Activated CD8-positive, alpha-beta memory T cell treated with anti-CD3 and anti-CD28 coated beads for 4 hours (primary cell): ENCODE results near the gene ITGAE.
A peak's percentile ranks its signal among the peaks of the same experiment; 100 is the strongest.
"Not testable (repeated sequence)": the region's sequence is repeated elsewhere in the genome, so short reads cannot be mapped to it uniquely, and the experiment has no call there.

Experiments
- DNase-seq, 2 donors: peaks; one replicate each; pipeline ENCODE4 v3.0.0-alpha.2; 2020; ENCODE audit warnings: low read depth in 2 of 2

Gene ITGAE

DNA sequence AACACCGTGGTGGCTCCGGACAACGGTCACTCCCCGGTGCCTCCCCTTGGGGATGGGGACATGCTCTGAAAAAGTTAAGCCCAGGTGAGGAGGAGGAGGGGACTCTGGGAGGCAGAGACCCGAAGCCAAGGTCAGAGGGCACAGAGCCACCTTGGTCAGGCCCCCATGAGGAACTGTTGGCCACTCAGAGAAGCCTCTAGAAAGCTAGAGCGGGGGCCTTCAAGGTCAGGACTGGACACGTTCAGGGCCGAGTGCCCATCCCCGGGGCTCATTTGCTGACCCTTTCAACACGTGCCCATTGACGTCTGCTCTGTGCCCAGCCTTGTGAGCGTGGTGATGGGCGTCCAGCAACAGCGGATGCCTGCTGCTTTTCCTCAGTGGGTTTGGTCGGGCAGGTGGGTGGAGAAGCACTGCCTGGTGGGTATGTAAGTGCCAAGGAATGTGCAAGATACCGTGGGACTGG lies 39.0 kb downstream of the ITGAE start:
- no peak for DNase-seq

DNA sequence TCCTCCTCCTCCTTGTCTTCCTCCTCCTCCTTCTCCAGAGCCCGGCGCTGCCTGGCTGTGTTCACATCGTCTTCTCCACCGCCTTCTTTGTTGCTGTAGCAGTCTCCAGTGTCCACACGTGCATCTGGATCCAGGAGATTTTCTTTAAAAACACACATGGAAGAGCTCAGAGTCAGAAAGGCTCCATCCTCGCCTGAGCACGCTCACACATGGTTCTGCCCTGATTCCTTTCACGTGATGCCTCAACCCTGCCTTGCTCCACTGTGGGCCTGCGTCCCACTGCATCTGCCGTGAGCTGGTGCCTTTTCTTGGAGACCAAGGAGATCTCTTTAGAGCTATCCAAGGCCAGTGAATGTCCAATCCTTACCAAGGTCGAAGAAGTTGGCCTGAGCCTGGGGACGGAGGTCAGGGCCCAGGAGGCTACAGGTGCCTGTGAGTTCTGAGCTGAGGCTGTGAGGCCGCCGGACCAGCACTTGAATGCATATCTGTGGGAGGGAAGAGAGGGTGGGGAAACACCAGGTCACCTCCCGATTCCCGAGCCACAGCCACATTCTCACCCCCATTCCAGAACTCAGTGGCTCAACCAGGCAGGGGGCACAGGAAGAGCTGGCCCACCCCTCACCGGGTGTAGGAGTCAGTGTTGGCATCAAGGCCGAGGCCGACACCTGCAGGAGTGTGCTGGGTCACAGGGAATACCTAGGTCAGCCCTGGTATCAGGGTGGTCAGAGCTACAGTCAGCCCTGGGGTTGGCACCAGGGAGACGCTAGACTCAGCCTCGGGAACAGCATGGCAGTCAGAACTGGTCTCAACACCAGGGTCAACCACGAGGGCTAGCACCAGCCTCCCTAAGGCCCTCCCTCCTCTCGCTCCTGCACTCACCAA lies 39.7 kb downstream of the ITGAE start:
- no peak for DNase-seq

DNA sequence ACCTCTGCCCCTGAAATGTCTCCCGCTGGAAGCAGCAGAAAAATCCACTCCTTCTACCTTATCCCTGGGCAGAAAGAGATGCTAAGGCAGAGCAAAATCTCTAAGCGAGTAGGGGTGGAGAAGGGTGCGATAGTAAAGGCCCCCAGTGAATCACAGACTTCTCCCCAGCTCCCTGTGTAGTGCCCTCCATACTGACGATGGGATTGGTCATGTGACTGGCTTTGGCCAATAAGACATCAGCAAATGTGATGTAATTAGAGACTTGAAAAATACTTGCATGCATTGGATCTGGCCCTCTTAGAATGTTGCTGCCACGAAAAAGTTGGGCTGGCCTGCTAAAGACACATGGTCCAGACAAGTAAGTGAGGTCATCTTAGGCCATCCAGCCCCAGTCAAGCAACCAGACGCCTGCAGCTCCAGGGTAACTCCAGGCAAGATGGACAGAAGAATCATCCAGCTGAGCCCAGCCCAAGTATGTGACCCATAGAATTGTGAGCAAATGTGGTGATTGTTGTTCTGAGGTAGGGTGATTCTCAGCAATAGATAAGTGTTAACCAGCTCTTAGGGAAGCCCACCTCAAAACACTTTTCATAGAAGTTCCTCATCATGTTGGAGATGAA lies 41.3 kb downstream of the ITGAE start:
- no peak for DNase-seq

DNA sequence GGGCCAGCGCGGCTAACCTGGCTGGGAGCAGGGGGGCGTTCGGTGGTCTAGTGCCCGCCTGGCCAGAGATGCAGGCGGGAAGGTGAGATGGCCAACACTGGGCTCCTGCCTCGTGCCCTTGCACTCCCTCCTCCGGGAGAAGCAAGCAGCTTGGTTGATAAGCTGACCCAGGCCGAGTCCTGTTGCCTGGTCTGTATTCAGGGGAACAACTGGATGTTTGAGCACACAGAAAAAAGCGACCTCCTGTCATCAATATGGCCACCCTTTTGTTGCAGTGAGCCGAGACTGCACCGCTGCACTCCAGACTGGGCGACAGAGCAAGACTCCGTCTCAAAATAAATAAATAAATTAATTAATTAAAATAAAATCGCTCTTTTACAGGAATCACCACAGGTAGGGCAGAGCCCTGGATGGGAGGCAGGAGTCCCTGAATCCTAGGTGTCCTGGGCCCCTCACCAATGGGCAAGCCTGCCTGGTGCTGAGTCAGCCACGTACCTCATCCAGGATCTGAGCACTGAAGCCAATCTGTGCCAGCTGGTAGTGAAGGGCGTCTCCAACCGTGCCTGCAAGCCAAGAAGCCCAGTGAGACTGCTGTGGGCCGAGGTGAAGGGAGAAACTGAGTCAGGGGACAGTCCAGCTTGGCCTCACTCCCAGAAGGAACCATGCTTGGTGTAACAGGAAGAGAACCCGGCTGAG lies 45.5 kb downstream of the ITGAE start:
- no peak for DNase-seq

DNA sequence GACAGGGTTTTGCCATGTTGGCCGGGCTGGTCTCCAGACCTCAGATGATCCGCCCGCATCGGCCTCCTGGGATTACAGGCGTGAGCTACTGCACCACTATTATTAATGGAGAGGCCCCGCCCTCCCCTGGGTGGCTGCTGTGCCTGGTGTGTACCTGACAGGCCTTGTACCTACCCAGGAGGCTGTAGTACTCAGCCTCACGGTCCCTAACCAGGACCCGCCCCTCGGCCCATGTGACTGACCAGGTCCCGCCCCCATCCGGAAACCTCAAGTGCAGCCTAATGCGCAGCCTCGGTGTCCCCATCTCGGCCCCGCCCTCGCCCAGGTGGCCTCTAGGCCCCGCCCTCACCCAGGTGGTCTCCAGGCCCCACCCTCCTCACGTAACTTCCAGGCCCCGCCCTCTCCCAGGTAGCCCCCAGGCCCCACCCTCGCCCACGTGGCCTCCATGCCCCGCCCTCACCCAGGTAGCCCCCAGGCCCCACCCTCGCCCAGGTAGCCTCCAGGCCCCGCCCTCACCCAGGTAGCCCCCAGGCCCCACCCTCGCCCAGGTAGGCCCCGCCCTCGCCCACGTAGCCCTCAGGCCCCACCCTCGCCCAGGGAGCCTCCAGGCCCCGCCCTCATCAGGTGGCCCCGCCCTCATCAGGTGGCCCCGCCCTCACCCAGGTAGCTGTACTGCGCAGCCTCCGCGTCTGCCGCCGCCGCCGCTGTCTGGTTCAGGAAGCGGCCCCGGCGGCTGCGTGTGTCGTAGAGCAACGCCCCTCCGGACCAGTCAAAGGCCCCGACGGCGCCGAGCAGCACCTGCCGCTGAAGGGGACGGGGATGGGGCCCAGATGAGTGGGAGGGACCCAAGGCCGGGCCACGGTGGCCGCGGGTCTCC lies 46.3 kb downstream of the ITGAE start:
- DNase-seq = peak in 1 of 2 donors; percentile 56

DNA sequence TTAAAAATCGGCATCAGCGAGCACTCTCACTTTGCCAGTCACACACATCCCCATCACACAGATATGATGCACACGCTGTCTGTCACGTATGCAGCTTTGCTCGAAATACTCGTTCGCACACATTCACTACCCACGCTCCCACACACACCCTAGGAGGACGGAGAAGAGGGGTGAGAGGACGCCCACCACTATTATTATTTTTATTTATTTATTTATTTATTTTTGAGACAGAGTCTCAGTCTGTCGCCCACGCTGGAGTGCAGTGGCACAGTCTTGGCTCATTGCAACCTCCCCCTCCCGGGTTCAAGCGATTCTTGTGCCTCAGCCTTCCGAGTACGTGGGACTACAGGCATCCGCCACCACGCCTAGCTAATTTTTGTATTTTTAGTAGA lies 46.9 kb downstream of the ITGAE start:
- DNase-seq = no peak

- no peak for DNase-seq
Measured at GRCh38 chr17:3753624-3754023, 47.4 kb downstream of the ITGAE start.

- no peak for DNase-seq
Measured at GRCh38 chr17:3751836-3752235, 49.2 kb downstream of the ITGAE start.

DNA sequence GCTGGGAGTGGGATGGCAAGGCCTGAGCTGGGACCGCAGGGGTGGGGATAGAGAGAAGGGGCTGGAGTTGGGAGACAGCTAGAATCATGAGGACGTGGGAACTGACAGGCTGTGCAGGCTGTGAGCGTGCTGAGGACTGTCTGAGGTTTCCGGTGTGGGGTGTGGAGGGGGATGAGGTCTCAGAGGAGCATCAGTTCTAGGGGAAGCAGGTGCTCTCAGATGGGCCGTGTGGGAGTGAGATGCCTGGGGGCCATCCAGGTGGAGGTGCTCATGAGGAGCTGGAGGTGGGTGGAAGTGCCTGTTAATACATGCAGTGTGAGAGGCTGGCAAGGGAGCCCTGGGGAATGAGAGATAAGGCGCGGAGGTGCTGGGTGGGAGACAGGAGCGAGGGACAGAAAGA lies 50.1 kb downstream of the ITGAE start:
- DNase-seq = no peak

DNA sequence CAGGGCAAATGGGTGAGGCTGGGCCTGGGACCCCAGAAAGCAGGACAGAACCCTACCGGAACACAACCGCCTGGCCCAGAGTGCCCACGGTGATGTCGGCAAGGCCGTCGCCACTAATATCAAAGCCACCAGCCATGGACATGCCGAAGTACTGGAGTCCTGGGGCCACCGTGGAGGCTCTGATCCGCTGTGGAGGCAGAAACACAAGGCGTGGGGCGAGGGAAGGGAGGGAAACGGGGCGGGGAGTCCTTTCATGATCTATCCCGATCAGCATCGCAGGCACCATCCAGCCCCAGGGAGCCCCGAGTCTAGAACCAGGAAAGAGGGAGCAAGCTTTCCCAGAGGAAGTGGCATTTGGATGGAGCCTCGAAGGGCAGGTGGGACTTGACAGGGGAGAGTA lies 50.7 kb downstream of the ITGAE start:
- no peak for DNase-seq

GRCh38 chr17:3748576-3748975 lies 52.4 kb downstream of the ITGAE start:
- DNase-seq = no peak

GRCh38 chr17:3747805-3748204 lies 53.2 kb downstream of the ITGAE start:
- no peak for DNase-seq

- no peak for DNase-seq
Measured at GRCh38 chr17:3745071-3745470, 55.9 kb downstream of the ITGAE start.

DNA sequence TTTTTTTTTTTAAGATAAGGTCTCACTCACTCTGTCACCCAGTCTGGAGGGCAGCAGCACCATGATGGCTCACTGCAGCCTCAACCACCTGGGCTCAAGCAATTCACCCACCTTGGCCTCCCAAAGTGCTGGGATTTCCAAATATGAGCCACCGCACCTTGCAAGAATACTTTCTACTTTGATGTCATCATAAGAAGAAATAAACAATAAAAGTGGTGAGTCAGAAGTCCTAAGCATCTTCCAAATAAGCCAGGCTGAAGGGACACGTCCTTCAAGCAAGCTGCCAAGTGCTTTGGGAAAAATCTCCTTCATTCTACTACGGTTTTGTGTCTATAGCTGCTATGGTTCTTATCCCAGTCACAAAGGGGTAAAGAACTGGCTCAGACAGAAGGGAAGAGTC lies 57.0 kb downstream of the ITGAE start:
- no peak for DNase-seq

- DNase-seq = no peak
Measured at GRCh38 chr17:3740611-3741073, 60.3 kb downstream of the ITGAE start.

GRCh38 chr17:3739422-3740124 lies 61.4 kb downstream of the ITGAE start:
- no peak for DNase-seq

GRCh38 chr17:3738562-3739295 lies 62.3 kb downstream of the ITGAE start:
- peak; percentile 62 to 70 for DNase-seq

DNA sequence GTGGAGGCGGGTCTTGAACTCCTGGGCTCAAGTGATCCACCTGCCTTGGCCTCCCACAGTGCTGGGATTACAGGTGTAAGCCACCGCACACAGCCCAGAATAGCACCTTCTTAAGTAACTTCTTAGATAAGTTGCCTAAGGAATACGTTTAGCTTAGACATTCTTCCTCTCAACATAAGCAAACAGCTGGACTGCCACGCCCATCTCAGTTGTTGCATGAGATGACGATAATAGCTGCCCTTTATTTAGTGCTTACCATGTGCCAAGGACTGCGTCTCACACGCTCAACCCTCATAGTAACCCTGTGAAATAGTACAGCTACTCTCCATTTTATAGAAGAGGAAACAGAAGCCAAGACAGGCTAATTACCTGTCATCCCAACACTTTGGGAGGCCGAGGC lies 65.5 kb downstream of the ITGAE start:
- no peak for DNase-seq

DNA sequence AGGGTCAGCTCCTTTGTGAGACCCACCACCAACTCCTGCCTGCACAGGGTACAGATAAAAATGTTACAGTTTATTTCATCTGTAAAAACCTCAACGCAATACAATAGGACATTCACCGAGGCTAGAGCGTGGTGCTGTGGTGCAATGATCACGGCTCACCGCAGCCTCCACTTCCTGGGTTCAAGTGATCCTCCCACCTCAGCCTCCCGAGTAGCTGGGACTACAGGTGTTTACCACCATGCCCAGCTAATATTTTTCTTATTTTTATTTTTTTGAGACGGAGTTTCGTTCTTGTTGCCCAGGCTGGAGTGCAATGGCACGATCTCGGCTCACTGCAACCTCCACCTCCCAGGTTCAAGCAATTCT lies 66.1 kb downstream of the ITGAE start:
- DNase-seq = not testable (repeated sequence)

- no peak for DNase-seq
Measured at GRCh38 chr17:3732210-3732621, 68.8 kb downstream of the ITGAE start.
